K562 (cell line): ENCODE measurements around the gene TMEM273. TPM values are rescaled to one million over a fixed set of nuclear protein-coding genes. Genes with fewer than 3 reads are reported as not detected.

Source experiments
- ATF4 ChIP-seq: fragments of 450-650 bp; formaldehyde crosslinking; IDR thresholded peaks from 2 replicates; pipeline ENCODE4 v1.4.0; 2022; ENCODE audit warnings: mild to moderate bottlenecking, moderate library complexity
- FOSL1 ChIP-seq: fragments of 200-800 bp; sonication (Bioruptor generic); conservative IDR thresholded peaks from 2 replicates; pipeline ENCODE4 v1.6.1; 2016; ENCODE audit warnings: missing genetic modification characterization, missing compliant biosample characterization
- FUS ChIP-seq: fragments of 200-400 bp; formaldehyde crosslinking; optimal IDR thresholded peaks from 2 replicates; pipeline ENCODE3; 2017; ENCODE audit warnings: low read depth, low read length
- KDM1A ChIP-seq, 2 experiments: fragments of 450-650 bp; IDR thresholded peaks; 2 replicates each; pipeline ENCODE4 v1.6.1; 2016; ENCODE audit warnings: mild to moderate bottlenecking in 2 of 2
- PHF21A ChIP-seq: fragments of 450-650 bp; IDR thresholded peaks from 2 replicates; pipeline ENCODE4 v1.6.1; 2017; ENCODE audit warnings: low read depth, borderline replicate concordance
- SP2 ChIP-seq: IDR thresholded peaks from 2 replicates; pipeline ENCODE4 v1.6.1; 2011; ENCODE audit warnings: mild to moderate bottlenecking, low read depth, low read length, moderate library complexity; ENCODE audit not compliant: poor library complexity, severe bottlenecking; ENCODE audit errors: extremely low read depth
- SRSF3 ChIP-seq: fragments of 200-400 bp; formaldehyde crosslinking; IDR thresholded peaks from 2 replicates; pipeline ENCODE4 v1.6.1; 2016; ENCODE audit warnings: mild to moderate bottlenecking, low read length, moderate library complexity; ENCODE audit not compliant: insufficient read depth
- TAF1 ChIP-seq: IDR thresholded peaks from 2 replicates; pipeline ENCODE4 v1.6.1; 2011; ENCODE audit warnings: mild to moderate bottlenecking, low read length, moderate library complexity; ENCODE audit not compliant: insufficient read depth, control insufficient read depth, severe bottlenecking; ENCODE audit errors: extremely low read depth
- ZNF121 ChIP-seq: sonication (generic); formaldehyde crosslinking; conservative IDR thresholded peaks from 2 replicates; pipeline ENCODE4 v1.8.0; 2022; ENCODE audit warnings: missing genetic modification reagents
- ZNF395 ChIP-seq: fragments of 200-800 bp; sonication (Bioruptor generic); IDR thresholded peaks from 2 replicates; pipeline ENCODE4 v1.6.1; 2017; ENCODE audit warnings: missing genetic modification characterization, missing compliant biosample characterization
- ZNF431 ChIP-seq: sonication (generic); formaldehyde crosslinking; IDR thresholded peaks from 2 replicates; pipeline ENCODE4 v1.8.0; 2022; ENCODE audit warnings: mild to moderate bottlenecking, missing genetic modification reagents
- polyA plus RNA-seq, 8 experiments: library from polyadenylated mRNA; depleted of rRNA in 4 of 8; stranded (reverse) in 5 of 8; unstranded in 3 of 8; fragments of >200 nt; fragmentation: Nextera tagmentation in 2 of 8; fragmentation: Illumina TruSeq in 1 of 8; extraction: Ambion mirVana in 2 of 8; extraction: Trizol in 1 of 8; gene quantifications; 2 replicates each; pipeline versions ENCODE4 v1.2.1 to v1.2.3, GENCODE V29; 2011 to 2014; ENCODE audit warnings: inconsistent platforms in 1 of 8, missing spikeins in 1 of 8
- total RNA-seq, 7 experiments: library from RNA; depleted of rRNA in 6 of 7; stranded (reverse); fragments of >200 nt in 6 of 7; fragmentation: Illumina TruSeq in 2 of 7; extraction: Trizol in 2 of 7; gene quantifications; 2 replicates each; pipeline versions ENCODE4 v1.2.1 to v1.2.3, GENCODE V29; 2011 to 2021; ENCODE audit warnings: low replicate concordance in 1 of 7
- TF ChIP-seq, protein P1 (sequence below), 2 experiments: fragments of 450-650 bp in 1 of 2; sonication (generic) in 1 of 2; formaldehyde crosslinking in 1 of 2; IDR thresholded peaks; 2 replicates each; pipeline versions ENCODE4 v1.7.1 to v1.9.0; 2016 to 2022; ENCODE audit warnings: inconsistent platforms in 1 of 2, mild to moderate bottlenecking in 1 of 2, missing genetic modification reagents in 1 of 2
- TF ChIP-seq, protein P2 (sequence below), 2 experiments: IDR thresholded peaks; 2 replicates each; pipeline ENCODE4 v1.6.1; 2011; ENCODE audit warnings: borderline replicate concordance in 1 of 2, control low read depth in 1 of 2, low read depth in 1 of 2, low read length in 1 of 2, mild to moderate bottlenecking in 1 of 2, mixed read lengths in 1 of 2, moderate library complexity in 1 of 2; ENCODE audit not compliant: insufficient read depth in 1 of 2, insufficient read length in 1 of 2, poor library complexity in 1 of 2, severe bottlenecking in 1 of 2; ENCODE audit errors: extremely low read depth in 1 of 2

TMEM273 gene
- total and polyA plus RNA-seq, 9 of the 15 experiments (the other 6 are each of a cell fraction or from before 2014, with no cell fraction given): 39.2 to 131 (median 95.6) TPM

GRCh38 chr10:49174261-49174925 lies 13.8 kb downstream of the TMEM273 start (continued):
- TF ChIP-seq, protein P1, sequence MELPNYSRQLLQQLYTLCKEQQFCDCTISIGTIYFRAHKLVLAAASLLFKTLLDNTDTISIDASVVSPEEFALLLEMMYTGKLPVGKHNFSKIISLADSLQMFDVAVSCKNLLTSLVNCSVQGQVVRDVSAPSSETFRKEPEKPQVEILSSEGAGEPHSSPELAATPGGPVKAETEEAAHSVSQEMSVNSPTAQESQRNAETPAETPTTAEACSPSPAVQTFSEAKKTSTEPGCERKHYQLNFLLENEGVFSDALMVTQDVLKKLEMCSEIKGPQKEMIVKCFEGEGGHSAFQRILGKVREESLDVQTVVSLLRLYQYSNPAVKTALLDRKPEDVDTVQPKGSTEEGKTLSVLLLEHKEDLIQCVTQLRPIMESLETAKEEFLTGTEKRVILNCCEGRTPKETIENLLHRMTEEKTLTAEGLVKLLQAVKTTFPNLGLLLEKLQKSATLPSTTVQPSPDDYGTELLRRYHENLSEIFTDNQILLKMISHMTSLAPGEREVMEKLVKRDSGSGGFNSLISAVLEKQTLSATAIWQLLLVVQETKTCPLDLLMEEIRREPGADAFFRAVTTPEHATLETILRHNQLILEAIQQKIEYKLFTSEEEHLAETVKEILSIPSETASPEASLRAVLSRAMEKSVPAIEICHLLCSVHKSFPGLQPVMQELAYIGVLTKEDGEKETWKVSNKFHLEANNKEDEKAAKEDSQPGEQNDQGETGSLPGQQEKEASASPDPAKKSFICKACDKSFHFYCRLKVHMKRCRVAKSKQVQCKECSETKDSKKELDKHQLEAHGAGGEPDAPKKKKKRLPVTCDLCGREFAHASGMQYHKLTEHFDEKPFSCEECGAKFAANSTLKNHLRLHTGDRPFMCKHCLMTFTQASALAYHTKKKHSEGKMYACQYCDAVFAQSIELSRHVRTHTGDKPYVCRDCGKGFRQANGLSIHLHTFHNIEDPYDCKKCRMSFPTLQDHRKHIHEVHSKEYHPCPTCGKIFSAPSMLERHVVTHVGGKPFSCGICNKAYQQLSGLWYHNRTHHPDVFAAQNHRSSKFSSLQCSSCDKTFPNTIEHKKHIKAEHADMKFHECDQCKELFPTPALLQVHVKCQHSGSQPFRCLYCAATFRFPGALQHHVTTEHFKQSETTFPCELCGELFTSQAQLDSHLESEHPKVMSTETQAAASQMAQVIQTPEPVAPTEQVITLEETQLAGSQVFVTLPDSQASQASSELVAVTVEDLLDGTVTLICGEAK (IDR thresholded peaks at IDR 0.05): no peak
- TF ChIP-seq, protein P1 (CRISPR knock-in tag; IDR thresholded peaks at IDR 0.05): no peak
- TF ChIP-seq FOSL1: no peak
- TF ChIP-seq FUS: no peak
- TF ChIP-seq ZNF121: no peak
- no peak for TF ChIP-seq SP2
- no peak for TF ChIP-seq ZNF431
- TF ChIP-seq PHF21A: 0 out of 2 replicates have a peak, but pooled peaks have one; percentile 65
- no peak for TF ChIP-seq ZNF395 (CRISPR knock-in tag)
- TF ChIP-seq TAF1: no peak
- TF ChIP-seq, protein P2, sequence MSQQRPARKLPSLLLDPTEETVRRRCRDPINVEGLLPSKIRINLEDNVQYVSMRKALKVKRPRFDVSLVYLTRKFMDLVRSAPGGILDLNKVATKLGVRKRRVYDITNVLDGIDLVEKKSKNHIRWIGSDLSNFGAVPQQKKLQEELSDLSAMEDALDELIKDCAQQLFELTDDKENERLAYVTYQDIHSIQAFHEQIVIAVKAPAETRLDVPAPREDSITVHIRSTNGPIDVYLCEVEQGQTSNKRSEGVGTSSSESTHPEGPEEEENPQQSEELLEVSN (IDR thresholded peaks at IDR 0.05; ENCODE audit: borderline replicate concordance in 1 of 2, extremely low read depth in 1 of 2, insufficient read depth in 1 of 2, insufficient read length in 1 of 2, low read depth in 1 of 2, low read length in 1 of 2, poor library complexity in 1 of 2, severe bottlenecking in 1 of 2): no peak
- TF ChIP-seq KDM1A (IDR thresholded peaks at IDR 0.05): peak; percentile 95 to 96
- TF ChIP-seq SRSF3: no peak
- TF ChIP-seq ATF4 (CRISPR knock-in tag): no peak
